Esophagus muscularis mucosa (tissue), 4 donors: ENCODE results near the gene TMEM240. TPM values are rescaled to one million over a fixed set of nuclear protein-coding genes. Genes with fewer than 3 reads are reported as not detected.

Experiments
- DNase-seq: peaks from one replicate; pipeline ENCODE4 v3.0.0-alpha.2; 2017; ENCODE audit errors: extremely low spot score
- H3K27ac ChIP-seq, 4 donors: fragments of 200-600 bp; sonication (generic); replicated peaks in 1 of 4; 1 replicate in 3 of 4; 2 replicates in 1 of 4; pipeline ENCODE4 v1.5.1; 2016 to 2019; ENCODE audit warnings: mild to moderate bottlenecking in 1 of 4
- H3K27me3 ChIP-seq, 4 donors: fragments of 200-600 bp; sonication (generic); one replicate each; pipeline versions ENCODE4 v1.5.1 to v1.6.0; 2016 to 2019
- H3K36me3 ChIP-seq, 4 donors: fragments of 200-600 bp; sonication (generic); one replicate each; pipeline ENCODE4 v1.5.1; 2016 to 2019
- H3K4me1 ChIP-seq, 4 donors: fragments of 200-600 bp; sonication (generic); one replicate each; pipeline ENCODE4 v1.5.1; 2016 to 2019
- H3K4me3 ChIP-seq, 4 donors: fragments of 200-600 bp; sonication (generic); 1 replicate in 2 of 4; 2 replicates in 2 of 4; pipeline ENCODE4 v1.5.1; 2016 to 2019; ENCODE audit warnings: mild to moderate bottlenecking in 4 of 4, moderate library complexity in 1 of 4
- H3K9me3 ChIP-seq, 4 donors: fragments of 200-600 bp; sonication (generic); 1 replicate in 3 of 4; 2 replicates in 1 of 4; pipeline ENCODE4 v1.5.1; 2016 to 2019
- CTCF ChIP-seq, 3 experiments: fragments of 200-600 bp in 2 of 3; fragments of 450-650 bp in 1 of 3; sonication (generic) in 2 of 3; IDR thresholded peaks; one replicate each; pipeline ENCODE4 v1.5.1; 2017 to 2019; ENCODE audit warnings: antibody characterized with exemption in 3 of 3, mild to moderate bottlenecking in 2 of 3, moderate library complexity in 1 of 3
- EP300 ChIP-seq: sonication (generic); formaldehyde crosslinking; IDR thresholded peaks from one replicate; pipeline ENCODE4 v1.6.1; 2017; ENCODE audit warnings: antibody characterized with exemption
- POLR2A ChIP-seq: fragments of 450-650 bp; IDR thresholded peaks from one replicate; pipeline ENCODE4 v1.6.1; 2017; ENCODE audit warnings: antibody characterized with exemption, moderate library complexity, mild to moderate bottlenecking, low read depth
- POLR2AphosphoS5 ChIP-seq, 2 donors: sonication (generic); formaldehyde crosslinking; IDR thresholded peaks; one replicate each; pipeline ENCODE4 v1.6.1; 2017; ENCODE audit warnings: antibody characterized with exemption in 2 of 2
- WGBS: methylation state at CpG from one replicate; pipeline ENCODE4 v1.1.5; 2018; 5-methylcytosine and 5-hydroxymethylcytosine counted together
- intact Hi-C: fragments of 100-400 bp; cut with DNase I; formaldehyde crosslinking; loops from one replicate; pipeline ENCODE4 v1.15.1; 2023
- total RNA-seq, 4 donors: library from RNA; depleted of rRNA; stranded (reverse); fragments of >200 nt; gene quantifications; one replicate each; pipeline versions ENCODE4 v1.1.0 to v1.2.1, GENCODE V29; 2016

Gene TMEM240
- total RNA-seq = 10 to 100 TPM in 2 of 4 donors, 1 to 10 TPM in 2; 8.7 to 22.1 (median 13.9) TPM

- Histone ChIP-seq H3K27me3 (no peaks in the 10 kb centered on the region), H3K36me3 (peaks cover 5 to 52% (median 38%) of the 10 kb centered on the region in 4 donors), H3K27ac (peak within 1 kb of the TSS; percentile 77 to 84 (median 81)), H3K9me3 (no peaks in the 10 kb centered on the region), H3K4me1 (peaks cover 32 to 64% (median 47%) of the 10 kb centered on the region in 4 donors), H3K4me3 (peak within 1 kb of the TSS; percentile 74 to 85 (median 82))
- peak; percentile 93 for DNase-seq
- TF ChIP-seq POLR2A (no peak), POLR2AphosphoS5 (IDR thresholded peaks at IDR 0.05) (no peak), CTCF (IDR thresholded peaks at IDR 0.05) (no peak), EP300 (no peak)
- 0% methylated on average over 7 of the region's 100 CpGs for WGBS
- intact Hi-C loops = no loop called here
Observed at GRCh38 chr1:1540090-1540817, at the start of gene TMEM240. TSS of gene TMEM240 (minus strand) at chr1:1540624. CDS start at chr1:1540346, 278 bp downstream.

- Histone ChIP-seq H3K4me3 (no peak overlapping the region), H3K36me3 (no peaks in the 10 kb centered on the region), H3K27me3 (peaks cover 0 to 52% (median 0%) of the 10 kb centered on the region in 4 donors), H3K27ac (no peak overlapping the region), H3K9me3 (no peaks in the 10 kb centered on the region), H3K4me1 (no peaks in the 10 kb centered on the region)
- intact Hi-C loops = no loop called here
- DNase-seq = no peak
- no peak for TF ChIP-seq CTCF (IDR thresholded peaks at IDR 0.05)
- no peak for TF ChIP-seq POLR2AphosphoS5 (IDR thresholded peaks at IDR 0.05)
- TF ChIP-seq EP300 = no peak
- TF ChIP-seq POLR2A = no peak
- 83% methylated on average over 18 of the region's 23 CpGs for whole genome bisulfite sequencing
Observed at GRCh38 chr1:1583347-1584010, 43.1 kb upstream of the TMEM240 start.

GRCh38 chr1:1582585-1583346 lies 42.3 kb upstream of the TMEM240 start:
- TF ChIP-seq EP300 = no peak
- no peak for TF ChIP-seq POLR2A
- no peak for TF ChIP-seq POLR2AphosphoS5 (IDR thresholded peaks at IDR 0.05)
- no peak for TF ChIP-seq CTCF (IDR thresholded peaks at IDR 0.05)
- H3K4me3 ChIP-seq = no peak overlapping the region
- no peaks in the 10 kb centered on the region for H3K36me3 ChIP-seq
- no peak overlapping the region for H3K27ac ChIP-seq
- DNase-seq = no peak
- H3K9me3 ChIP-seq = no peaks in the 10 kb centered on the region
- H3K27me3 ChIP-seq = peaks cover 0 to 47% (median 0%) of the 10 kb centered on the region in 4 donors
- 77% methylated on average over 9 of the region's 9 CpGs for WGBS
- intact Hi-C loops = no loop called here
- H3K4me1 ChIP-seq = no peaks in the 10 kb centered on the region

GRCh38 chr1:1578371-1578940 lies 38.0 kb upstream of the TMEM240 start:
- Histone ChIP-seq H3K36me3 (no peaks in the 10 kb centered on the region), H3K27ac (no peak overlapping the region), H3K9me3 (no peaks in the 10 kb centered on the region), H3K27me3 (peaks cover 0 to 20% (median 0%) of the 10 kb centered on the region in 4 donors), H3K4me3 (no peak overlapping the region), H3K4me1 (peaks cover 10 to 15% (median 11%) of the 10 kb centered on the region in 4 donors)
- no peak for DNase-seq
- WGBS = 81% methylated on average over 6 of the region's 13 CpGs
- intact Hi-C loops = no loop called here
- no peak for TF ChIP-seq POLR2A
- TF ChIP-seq EP300 = no peak
- no peak for TF ChIP-seq CTCF (IDR thresholded peaks at IDR 0.05)
- TF ChIP-seq POLR2AphosphoS5 (IDR thresholded peaks at IDR 0.05) = no peak
